ENCODE results near the gene NAPSA.
"Not testable (repeated sequence)": the region's sequence is repeated elsewhere in the genome, so short reads cannot be mapped to it uniquely, and the experiment has no call there.

Gene NAPSA

DNA sequence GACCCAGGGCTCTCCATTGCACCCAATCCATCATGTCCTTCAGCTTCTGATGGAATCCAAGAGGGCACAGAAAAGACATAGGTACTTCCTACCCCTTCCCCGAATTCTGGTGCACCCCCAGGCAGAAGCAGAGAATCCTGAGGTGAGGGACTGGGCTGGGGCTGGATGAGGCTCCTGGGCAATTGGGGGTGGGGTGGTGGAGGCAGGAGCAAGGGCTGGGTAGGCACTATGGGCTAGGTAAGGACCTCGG lies 33.5 kb downstream of the NAPSA start:
- no peak for FAIRE-seq

DNA sequence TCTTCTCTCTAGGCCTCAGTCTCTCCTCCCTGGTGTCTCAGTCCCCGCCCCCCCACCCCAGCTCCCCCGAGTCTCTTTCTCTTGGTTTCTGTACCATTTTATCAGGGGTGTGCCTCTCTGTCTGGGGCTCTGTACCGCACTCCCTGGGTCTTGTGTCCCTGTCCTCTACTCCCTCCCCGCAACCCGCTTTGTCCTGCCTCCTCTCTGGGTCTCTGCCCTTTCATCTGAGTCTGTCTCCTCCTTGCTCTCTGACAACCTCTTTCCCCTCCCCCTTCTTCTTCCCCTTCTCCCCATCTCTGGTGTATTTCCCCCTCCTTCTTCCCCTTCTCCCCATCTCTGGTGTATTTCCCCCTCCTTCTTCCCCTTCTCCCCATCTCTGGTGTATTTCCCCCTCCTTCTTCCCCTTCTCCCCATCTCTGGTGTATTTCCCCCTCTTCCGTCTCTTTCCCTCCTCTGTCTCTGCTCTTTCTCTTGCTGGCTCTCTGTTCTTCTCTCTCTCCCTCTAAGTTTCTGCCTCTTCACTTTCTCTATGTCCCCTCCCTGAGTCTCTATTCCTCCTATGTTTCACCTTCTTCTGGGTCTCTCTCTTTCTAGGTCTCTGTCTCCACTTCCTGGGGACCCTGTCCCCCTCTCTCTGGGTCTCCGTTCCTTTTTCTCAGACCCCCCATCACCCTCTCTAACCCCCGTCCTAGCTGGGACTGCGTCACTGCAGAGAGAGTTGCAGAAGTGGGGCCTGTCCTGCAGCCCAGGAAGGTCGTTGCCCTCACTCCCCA lies 34.0 kb downstream of the NAPSA start:
- DNase-seq (ENCODE audit: low spot score) = no peak

More for the DNA sequence above, 33.5 kb downstream of the NAPSA start:
- DNase-seq (ENCODE audit: low spot score) = no peak

DNA sequence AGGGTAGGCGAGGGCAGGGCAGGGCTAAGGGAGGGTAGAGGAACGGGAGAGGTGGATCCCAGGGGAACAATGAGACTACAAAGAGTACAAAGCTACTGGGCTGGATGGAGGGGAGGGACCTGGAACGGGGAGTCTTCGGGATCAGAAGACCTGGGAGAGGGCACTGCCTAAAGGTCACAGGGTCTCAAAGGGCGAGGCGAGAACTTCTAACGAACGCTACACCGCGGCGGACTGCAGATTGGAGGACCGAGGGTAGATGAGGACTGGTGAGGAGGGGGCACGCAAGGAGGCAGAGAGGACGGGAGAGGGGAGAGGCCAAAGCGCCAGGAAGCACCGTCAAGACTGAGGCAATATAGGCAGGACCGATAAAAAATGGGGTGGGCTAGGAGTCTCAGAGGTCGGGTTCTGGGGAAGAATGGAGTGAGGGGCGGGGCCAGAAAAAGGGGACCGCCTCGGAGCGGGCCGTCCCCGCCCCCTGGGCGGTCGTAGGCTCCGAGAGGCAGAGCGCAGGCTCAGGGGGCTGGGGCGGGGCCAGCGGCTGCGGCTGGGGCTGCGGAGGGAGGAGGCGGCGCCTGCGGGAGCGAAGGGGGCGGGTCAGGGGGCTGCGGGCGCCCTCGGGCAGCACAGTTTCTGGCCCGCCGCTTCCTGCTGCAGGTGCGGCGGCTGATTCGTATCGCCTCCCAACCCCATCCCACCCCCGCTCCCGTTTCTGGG lies 34.9 kb downstream of the NAPSA start:
- FAIRE-seq (no peak), DNase-seq (ENCODE audit: low spot score) (no peak)

More for the DNA sequence above, 34.0 kb downstream of the NAPSA start:
- FAIRE-seq = no peak

DNA sequence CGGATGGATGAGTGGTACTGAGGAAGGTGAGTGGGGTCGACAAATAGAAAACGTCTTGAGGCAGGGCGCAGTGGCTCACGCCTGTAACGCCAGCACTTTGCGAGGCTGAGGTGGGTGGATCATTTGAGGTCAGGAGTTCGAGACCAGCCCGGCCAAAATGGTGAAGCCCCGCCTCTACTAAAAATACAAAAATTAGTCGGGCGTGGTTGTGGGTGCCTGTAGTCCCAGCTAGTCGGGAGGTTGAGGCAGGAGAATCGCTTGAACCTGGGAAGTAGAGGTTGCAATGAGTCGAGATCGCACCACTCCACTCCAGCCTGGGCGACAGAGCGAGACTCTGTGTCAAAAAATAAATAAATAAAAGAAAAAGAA lies 35.5 kb downstream of the NAPSA start:
- not testable (repeated sequence) for DNase-seq (ENCODE audit: low spot score); FAIRE-seq

DNA sequence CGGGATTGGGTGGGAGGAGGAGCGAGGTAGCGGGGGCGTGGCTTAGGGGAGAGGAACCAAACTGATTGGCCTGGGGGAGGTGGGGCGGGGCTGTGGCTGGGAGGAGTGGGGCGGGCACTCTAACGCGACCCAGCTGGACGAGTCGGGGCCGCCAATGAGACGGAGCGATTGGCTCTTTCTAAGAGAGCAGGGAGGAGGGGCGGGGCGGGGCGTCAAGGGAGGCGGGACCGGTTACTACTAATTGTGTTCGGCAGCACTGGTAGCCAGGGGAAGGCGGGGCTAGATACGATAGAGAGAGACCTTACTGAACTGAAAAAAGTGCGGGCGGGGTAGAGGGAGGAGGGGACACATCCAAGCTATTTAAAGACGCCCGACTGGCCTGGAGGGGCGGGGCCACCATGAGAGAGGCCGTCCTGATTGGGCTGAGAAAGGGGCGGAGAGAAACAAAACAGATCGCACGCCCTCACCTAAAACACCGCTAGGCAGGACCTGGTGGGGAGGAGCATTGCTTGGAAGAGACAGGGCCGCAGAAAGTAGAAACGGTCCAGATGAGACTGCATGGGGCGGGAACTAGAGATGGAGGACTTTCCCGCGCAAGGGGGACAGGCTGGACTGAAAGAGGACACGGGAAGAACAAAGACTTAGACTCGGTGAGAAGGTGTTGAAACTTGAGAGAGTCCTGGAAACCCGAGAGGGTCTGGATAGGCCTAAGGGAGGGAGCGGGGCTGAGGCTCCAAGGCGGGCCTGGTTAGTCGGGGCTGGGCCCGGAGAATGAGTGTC lies 36.1 kb downstream of the NAPSA start, which contains the start of gene KCNC3:
TSS of gene KCNC3 (minus strand) at position 232 of the 780 bp plus-strand sequence. CDS start 295 bp downstream, outside the sequence.
- no peak for FAIRE-seq

DNA sequence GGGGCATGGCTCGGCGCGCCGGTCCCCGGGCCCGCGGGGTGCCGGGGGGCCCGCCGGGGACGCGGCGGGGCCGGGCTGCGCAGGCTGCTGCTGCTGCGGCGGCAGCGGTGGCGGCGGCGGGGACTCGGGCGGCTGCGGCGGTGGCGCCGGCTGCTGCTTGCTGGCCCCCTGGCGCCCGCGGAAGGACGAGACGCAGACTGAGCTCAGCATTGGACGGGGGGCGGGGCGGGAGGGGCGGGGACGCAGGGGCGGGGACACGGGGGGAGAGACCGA lies 36.6 kb downstream of the NAPSA start:
- DNase-seq (ENCODE audit: low spot score) = no peak
- FAIRE-seq = no peak

More for the DNA sequence above, 36.1 kb downstream of the NAPSA start, which contains the start of gene KCNC3:
- no peak for DNase-seq (ENCODE audit: low spot score)

DNA sequence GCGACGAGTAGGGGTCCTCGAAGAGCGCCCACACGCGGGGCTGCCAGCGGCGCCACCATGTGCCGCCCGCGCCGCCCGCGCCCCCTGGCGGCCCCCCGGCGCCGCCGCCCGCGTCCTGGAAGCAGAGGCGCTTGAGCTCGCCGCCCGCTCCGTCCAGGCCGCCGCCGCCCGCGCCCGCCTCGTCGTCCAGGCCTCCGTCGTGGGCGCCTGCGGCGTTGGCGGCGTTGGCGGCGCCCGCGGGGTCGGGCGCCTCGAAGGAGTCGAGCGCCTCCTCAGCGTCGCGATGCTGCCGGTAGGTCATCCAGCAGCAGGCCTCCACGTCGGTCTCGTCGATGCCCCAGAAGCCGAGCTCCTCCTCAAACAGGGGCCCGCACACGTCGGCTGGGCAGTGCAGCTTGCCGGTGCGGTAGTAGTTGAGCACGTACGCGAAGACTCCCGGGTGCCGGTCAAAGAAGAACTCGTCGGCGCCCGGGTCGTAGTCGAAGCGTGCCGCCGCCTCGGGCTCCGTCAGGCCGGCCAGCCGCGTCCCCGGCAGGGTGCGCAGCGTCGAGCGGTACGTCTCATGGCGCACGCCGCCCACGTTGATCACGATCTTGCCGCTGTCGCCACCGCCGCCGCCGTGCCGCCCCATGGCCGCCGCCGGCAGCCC lies 37.1 kb downstream of the NAPSA start:
- FAIRE-seq (no peak), DNase-seq (ENCODE audit: low spot score) (no peak)

DNA sequence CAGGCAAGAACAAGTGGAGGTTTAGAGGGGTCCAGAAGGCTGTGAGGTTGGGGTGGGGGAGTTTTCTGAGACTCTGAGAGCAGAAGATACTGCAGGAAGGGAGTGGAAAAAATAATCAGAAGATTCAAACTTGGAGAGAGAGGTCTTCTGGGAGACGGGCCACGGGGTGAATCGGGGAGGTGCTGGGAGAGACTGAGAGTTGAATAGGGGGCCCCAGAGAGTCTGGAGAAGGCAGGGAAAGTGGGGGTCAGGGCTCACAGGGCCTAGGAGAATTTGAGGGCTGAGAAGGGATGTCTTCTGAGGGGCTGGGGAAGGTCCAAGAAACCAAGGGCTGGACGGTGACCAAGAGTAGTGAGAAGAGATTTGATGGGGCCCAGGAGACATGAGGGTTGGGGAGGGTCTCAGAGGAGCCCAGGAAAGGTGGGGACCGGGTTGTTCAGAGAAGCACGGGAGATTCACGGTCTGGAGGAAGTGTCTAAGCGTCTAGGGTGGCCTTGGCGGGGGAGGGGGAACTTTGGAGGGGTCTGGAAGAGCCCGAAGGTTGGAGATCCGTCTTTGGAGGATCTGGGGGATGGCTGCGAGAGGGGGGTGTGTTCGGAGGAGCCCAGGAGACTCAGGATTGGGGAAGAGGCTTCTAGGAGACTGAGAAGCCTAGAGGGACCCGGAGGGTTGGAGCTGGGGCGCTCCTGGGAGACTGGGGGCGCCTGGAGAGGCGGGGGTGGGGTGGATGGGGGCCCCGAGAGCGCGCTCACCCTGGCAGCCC lies 37.8 kb downstream of the NAPSA start:
- no peak for FAIRE-seq

DNA sequence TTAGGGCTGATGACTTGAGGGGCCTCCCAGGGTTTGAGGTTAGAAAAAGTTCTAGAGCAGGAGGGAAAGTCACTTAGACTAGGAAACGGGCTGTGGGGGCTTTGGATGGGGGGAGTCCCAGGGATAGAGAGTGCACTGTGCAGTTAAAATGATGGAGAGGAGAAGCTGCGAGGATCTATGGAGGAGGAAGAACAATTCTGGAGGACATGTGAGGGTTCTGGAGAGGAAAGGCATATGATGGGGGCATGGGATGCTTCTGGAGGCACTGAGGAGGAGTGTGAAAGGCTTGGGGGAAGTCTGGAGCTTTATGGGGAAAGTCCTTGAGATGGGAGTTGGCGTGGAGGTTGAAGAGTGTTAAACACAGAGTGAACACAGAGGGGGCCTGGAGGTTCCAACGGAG lies 38.4 kb downstream of the NAPSA start:
- no peak for DNase-seq (ENCODE audit: low spot score)
- FAIRE-seq = no peak

More for the DNA sequence above, 37.8 kb downstream of the NAPSA start:
- no peak for DNase-seq (ENCODE audit: low spot score)

DNA sequence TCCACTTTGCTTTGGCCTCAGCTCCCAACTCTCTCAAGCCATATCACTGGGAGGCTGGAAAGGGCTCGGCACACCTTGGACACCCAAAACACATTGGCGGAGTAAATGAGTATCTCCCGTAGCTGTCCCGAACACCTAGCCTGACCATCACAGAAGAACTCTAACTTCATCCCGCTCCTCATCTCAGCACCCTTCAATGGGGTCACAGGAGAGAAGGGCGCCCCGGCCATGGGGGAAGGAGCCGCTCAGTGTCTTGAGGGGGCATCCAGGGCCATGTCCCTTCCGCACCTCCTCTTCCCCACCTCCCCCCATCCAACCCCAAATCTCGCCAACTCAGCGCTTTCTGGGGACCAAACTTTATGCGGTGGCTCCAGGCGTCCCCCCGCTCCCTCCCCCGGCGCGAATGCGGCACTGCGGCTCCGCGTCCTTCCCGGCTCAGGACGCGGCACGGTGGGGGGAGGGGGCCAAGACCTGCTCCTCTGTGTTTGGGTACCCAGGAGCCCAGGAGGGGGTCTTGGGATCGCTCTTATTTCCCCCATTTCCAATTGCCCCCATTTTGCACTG lies 39.3 kb downstream of the NAPSA start:
- FAIRE-seq = no peak
- DNase-seq (ENCODE audit: low spot score) = no peak

DNA sequence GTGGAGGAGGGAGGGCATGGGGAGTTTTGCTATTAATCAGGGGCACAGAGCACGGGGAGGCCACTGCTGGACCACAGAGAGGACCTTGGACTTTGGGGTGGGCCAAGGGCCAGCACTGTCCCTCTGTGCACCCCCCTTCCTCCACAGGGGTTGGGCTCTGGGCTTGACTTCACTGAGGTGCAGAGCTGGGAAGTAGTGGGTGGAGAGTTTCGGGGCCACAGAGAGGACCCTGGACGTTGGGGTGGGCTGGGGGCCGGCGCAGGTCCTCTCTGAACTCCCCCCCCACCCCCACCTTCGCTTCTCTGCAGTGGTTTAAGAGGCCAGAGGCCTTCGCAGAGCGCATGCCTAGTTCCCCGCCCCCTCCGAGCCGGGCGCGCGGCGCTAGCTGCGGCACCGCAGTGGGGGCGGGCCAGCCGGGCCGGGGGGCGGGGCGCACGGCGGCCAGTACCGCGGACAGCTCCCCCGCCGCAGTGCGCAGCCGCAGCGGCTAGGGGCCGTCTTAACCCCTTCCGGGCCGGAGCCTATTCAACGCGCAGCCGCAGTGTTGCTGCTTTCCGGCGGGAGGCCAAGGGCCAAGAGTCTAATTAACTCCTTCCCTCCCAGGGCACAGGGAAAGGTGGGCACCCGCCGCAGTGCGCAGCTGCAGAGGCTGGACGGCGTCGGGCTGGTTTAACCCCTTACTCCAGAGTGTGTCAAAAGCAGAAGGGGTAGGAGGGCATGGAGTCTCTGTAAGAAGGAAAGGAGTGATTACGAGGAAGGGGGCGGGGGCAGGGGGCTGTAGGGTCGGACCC lies 39.9 kb downstream of the NAPSA start:
- FAIRE-seq (no peak), DNase-seq (ENCODE audit: low spot score) (no peak)

DNA sequence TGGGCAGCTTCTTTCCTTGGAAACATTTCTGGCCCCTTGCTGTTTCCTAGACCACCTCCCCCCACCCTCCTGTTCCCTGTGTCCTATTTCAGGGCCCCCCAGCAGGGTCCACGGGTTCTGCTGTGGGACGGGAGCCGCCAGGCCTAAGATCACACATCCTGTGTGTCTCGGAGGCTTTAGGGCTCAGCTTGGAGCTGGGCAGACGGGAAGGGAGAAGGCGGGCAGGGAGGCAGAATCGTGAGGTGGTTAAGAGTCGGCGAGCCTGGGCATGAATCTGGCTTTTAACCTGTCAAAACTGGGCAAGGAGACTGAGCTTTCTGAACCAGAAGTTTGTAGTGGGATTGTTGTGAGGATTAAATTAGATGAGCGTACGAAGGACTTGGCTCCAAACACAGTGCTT lies 41.1 kb downstream of the NAPSA start:
- DNase-seq (ENCODE audit: low spot score) (no peak), FAIRE-seq (no peak)

DNA sequence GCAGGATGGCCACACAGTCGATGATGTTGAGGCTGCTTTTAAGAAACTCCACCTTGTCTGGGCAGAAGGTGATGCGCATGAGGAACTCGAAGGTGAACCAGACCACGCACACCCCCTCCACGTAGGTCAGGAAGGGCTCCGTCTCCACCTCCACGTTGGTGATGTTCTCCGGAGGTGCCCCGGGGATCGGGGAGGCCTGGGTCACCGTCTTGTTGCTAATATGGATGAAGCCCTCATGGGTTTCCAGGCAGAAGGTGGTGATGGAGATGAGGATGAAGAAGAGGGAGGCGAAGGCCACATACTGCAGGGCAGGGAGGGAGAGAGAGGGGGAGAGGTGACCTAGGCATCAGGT lies 41.7 kb downstream of the NAPSA start:
- FAIRE-seq = no peak
- DNase-seq (ENCODE audit: low spot score) = no peak

DNA sequence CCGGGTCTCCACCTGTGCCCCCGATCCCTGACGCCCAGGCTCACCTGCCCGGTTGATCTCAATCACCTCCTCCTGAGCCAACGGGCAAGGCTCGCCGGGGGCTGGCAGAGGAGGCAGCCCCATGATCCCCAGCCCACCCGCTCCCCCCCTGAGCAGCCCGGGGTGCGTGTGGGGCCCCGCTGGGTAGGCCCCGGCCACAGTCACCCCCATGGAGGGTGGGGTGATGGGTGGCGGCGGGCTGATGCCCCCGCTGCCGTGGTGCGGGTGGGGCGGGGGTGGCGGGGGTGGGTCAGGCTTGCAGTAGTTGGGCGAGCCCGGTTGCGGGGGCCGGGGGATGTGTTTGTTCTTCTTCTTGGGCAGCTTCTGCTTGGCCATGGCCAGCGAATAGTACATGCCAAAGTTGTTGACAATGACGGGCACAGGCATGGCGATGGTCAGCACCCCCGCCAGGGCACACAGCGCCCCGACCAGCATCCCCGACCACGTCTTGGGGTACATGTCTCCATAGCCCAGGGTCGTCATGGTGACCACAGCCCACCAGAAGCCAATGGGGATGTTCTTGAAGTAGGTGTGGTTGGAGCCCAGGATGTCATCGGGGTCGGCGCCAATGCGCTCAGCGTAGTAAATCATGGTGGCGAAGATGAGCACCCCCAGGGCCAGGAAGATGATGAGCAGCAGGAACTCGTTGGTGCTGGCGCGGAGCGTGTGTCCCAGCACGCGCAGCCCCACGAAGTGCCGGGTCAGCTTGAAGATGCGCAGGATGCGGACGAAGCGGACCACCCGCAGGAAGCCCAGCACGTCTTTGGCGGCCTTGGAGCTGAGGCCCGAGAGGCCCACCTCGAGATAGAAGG lies 42.3 kb downstream of the NAPSA start:
- DNase-seq (ENCODE audit: low spot score) (no peak), FAIRE-seq (no peak)

DNA sequence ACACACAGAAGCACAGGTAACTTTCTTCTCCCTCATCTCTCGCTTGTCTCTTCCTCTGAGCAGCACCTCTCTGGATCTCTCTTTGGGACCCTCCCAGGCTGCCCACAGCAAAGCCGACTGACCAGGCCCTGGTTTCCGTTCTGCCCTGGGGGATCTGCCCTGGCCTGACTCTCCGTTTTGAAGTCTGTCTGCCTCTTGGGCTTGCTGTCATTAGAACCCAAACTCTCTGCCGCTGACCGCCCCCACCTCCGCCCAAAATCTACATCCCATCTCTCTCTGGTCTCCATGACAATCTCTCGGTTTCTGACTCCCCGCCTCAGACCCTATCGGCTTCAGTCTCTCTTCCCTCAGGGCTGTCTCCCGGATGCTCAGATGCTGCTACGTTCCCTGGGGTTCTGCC lies 43.2 kb downstream of the NAPSA start:
- no peak for FAIRE-seq

DNA sequence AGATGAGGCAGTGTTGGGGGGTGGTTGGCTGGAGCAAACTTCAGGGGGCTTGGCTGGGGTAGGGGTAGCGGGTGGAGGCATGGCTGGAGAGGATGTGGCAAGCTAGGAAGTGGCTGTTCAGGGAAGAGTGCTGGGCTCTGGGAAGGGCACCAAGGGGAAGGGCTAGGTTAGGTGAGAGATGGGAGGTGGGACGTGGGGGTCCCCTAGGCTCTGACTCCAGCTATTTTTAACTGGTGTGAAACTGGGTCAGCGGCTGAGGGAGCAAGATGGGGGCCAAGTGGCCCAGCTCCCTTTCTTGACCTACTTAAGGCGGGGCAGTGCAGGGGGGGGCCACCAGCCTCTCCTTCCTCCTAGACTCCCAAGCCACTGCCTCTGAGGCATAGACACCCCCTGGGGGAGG lies 43.6 kb downstream of the NAPSA start:
- no peak for DNase-seq (ENCODE audit: low spot score)
- FAIRE-seq = no peak

More for the DNA sequence above, 43.2 kb downstream of the NAPSA start:
- no peak for DNase-seq (ENCODE audit: low spot score)

DNA sequence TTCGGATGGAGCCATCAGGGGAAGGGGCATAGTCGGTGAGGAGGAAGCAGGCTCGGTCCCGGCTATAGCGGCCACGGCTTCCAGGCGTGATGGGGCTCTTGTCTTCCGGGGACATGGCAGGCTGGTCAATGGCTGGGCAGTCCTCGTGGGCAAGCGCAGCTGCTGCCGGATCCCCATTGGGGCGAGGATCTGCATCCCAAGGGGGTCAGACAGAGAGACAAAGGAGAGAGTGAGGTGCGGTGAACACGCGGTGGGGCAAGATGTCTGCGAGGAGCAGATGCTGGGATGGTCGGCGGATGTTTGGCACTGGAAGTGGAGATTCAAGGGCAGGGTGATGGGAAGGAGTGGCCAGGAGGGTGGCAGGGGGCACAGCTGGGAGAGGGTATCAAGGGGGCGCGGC lies 44.8 kb downstream of the NAPSA start:
- FAIRE-seq (no peak), DNase-seq (ENCODE audit: low spot score) (no peak)

DNA sequence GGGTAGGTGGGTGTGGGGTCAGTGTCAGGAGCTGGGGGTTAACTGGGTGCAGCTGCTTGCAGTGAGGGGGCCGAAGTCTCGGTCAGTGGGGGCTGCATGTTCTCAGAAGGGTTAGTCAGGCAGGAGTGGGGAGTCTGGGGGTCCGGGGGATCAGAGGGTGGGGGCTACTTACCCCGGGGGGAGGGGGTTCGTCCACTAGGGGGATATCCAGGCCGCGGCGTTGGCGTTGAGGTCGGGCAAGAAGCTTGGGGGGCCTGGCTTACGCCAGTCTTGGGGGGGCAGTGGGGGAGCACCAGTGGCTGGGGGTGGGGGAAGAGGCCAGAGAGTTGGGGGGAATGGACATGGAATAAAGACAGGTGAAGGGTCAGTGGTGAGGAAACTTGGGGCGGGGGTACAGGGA lies 45.4 kb downstream of the NAPSA start:
- FAIRE-seq = no peak

DNA sequence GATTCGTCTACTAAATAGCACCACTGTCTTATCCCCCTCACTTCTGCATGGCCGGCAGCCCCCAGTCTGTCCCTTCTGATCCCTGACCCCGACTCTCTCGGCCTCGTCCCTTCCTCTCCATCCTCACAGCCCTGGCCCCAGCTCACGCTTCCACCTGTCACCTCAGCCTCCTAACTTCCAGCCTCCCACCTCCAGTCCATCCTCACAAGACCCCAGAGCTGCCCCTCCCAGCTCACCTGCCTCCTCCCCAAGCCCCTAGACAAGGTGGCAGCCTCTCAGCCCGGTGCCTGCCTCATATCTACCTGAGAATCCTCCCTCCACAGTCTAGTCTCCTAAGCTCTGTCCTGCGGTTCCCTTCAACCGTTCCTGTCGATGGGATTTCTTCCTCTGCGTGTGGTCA lies 46.3 kb downstream of the NAPSA start:
- no peak for FAIRE-seq
- DNase-seq (ENCODE audit: low spot score) = no peak

More for the DNA sequence above, 45.4 kb downstream of the NAPSA start:
- DNase-seq (ENCODE audit: low spot score) = no peak

All from RCC 7860 (cell line).